LNCaP clone FGC (cell line): ENCODE results near the gene MYOC.

Experiments used
- DNase-seq: peaks from one replicate; pipeline ENCODE4 v3.0.0-alpha.2; 2011; ENCODE audit warnings: low read depth
- H3K4me3 ChIP-seq: 2 replicates; pipeline ENCODE4 v1.5.1; 2011; ENCODE audit warnings: mild to moderate bottlenecking, low read depth, low read length, control low read depth
- CTCF ChIP-seq: IDR thresholded peaks from 2 replicates; pipeline ENCODE4 v1.5.1; 2012; ENCODE audit warnings: mild to moderate bottlenecking; ENCODE audit not compliant: control insufficient read depth, insufficient read depth; ENCODE audit errors: extremely low read depth

MYOC gene

GRCh38 chr1:171645553-171646248 lies 6.8 kb downstream of the MYOC start:
- peak; percentile 73 for DNase-seq
- no peak for TF ChIP-seq CTCF
- no peak overlapping the region for H3K4me3 ChIP-seq

- TF ChIP-seq CTCF, result peak; percentile 86
- peak; percentile 70 for DNase-seq
- no peak overlapping the region for H3K4me3 ChIP-seq
Measured at GRCh38 chr1:171644805-171645483, 7.5 kb downstream of the MYOC start.

GRCh38 chr1:171643156-171643555 lies 9.3 kb downstream of the MYOC start:
- DNase-seq, result no peak
- no peak for TF ChIP-seq CTCF

GRCh38 chr1:171642197-171642596 lies 10.3 kb downstream of the MYOC start:
- TF ChIP-seq CTCF, result no peak
- no peak for DNase-seq
- H3K4me3 ChIP-seq, result no peak overlapping the region

More at GRCh38 chr1:171643156-171643555, 9.3 kb downstream of the MYOC start:
- H3K4me3 ChIP-seq, result no peak overlapping the region

- H3K4me3 ChIP-seq, result no peak overlapping the region
- TF ChIP-seq CTCF, result no peak
Measured at GRCh38 chr1:171641076-171641864, 11.2 kb downstream of the MYOC start.

GRCh38 chr1:171640225-171640624 lies 12.3 kb downstream of the MYOC start:
- TF ChIP-seq CTCF, result no peak

More at GRCh38 chr1:171641076-171641864, 11.2 kb downstream of the MYOC start:
- DNase-seq, result no peak

More at GRCh38 chr1:171640225-171640624, 12.3 kb downstream of the MYOC start:
- no peak overlapping the region for H3K4me3 ChIP-seq
- DNase-seq, result no peak
